Muscle layer of duodenum (tissue), 2 donors: Measurements from ENCODE around the gene SHOC1.
"Not testable (repeated sequence)": the region's sequence is repeated elsewhere in the genome, so short reads cannot be mapped to it uniquely, and the experiment has no call there.

Source experiments
- H3K27ac ChIP-seq: one replicate; pipeline ENCODE4 v1.7.0; 2013; ENCODE audit warnings: mild to moderate bottlenecking, low read length
- H3K27me3 ChIP-seq: one replicate; pipeline ENCODE4 v1.7.0; 2013; ENCODE audit warnings: low read depth, mild to moderate bottlenecking, control low read depth, low read length
- H3K36me3 ChIP-seq, 2 donors: one replicate each; pipeline ENCODE4 v1.7.0; 2013; ENCODE audit warnings: low read length in 2 of 2, control low read depth in 1 of 2, mild to moderate bottlenecking in 1 of 2; ENCODE audit not compliant: insufficient read depth in 2 of 2, control insufficient read depth in 1 of 2
- H3K4me1 ChIP-seq, 2 donors: one replicate each; pipeline ENCODE4 v1.7.0; 2013; ENCODE audit warnings: low read length in 2 of 2, mild to moderate bottlenecking in 2 of 2, control low read depth in 1 of 2, moderate library complexity in 1 of 2; ENCODE audit not compliant: insufficient read depth in 2 of 2, control insufficient read depth in 1 of 2
- H3K4me3 ChIP-seq, 2 donors: one replicate each; pipeline ENCODE4 v1.7.0; 2013; ENCODE audit warnings: low read length in 2 of 2, low read depth in 1 of 2, mild to moderate bottlenecking in 1 of 2
- H3K9me3 ChIP-seq, 2 donors: one replicate each; pipeline ENCODE4 v1.7.0; 2013; ENCODE audit warnings: low read length in 2 of 2, control low read depth in 1 of 2, mild to moderate bottlenecking in 1 of 2; ENCODE audit not compliant: control insufficient read depth in 1 of 2
- donor health status: healthy.

The SHOC1 gene

DNA sequence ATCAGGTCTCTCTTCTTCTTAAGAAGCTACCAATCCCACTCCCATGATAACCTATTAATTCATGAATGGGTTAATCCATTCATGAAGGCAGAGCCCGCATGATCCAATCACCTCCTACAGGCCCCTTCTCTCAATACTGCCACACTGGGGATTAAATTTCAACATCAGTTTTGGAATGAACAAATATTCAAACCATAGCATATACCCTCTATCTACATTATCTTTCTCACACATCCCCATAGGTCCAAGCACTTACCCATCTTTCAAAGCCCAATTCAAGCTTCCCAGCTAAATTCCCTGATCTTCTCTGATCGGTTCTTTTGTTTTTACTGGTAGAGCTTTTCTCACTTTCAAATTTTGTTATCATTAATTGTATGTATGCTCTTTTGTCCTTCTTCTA is 10.5 kb upstream of the SHOC1 start:
- Histone ChIP-seq H3K9me3 (no peaks in the 10 kb centered on the region), H3K4me1 (no peaks in the 10 kb centered on the region), H3K27me3 (no peaks in the 10 kb centered on the region), H3K27ac (no peak overlapping the region), H3K4me3 (no peak overlapping the region), H3K36me3 (no peaks in the 10 kb centered on the region)

DNA sequence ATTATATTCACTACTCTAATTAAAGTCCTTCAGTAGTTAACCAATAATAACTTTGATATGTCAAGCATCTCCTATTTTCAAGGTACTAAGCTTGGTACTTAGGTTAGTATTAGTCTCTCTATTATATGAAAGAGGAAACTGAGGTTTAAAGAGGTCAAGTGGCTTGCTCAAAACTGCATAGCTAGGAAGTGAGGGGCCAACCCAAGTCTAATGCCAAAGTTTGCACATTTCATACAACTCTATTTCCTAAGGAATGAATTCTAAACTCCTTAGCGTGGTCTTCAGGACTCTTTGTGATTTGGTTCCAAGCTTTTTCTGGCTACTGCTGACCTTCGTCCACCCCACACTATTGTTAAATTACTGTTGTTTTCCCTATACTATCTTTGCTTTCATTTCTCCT is 9.9 kb upstream of the SHOC1 start:
- H3K27me3 ChIP-seq, result no peaks in the 10 kb centered on the region
- no peaks in the 10 kb centered on the region for H3K4me1 ChIP-seq
- H3K4me3 ChIP-seq, result no peak overlapping the region
- H3K27ac ChIP-seq, result no peak overlapping the region
- no peaks in the 10 kb centered on the region for H3K9me3 ChIP-seq
- H3K36me3 ChIP-seq, result no peaks in the 10 kb centered on the region

DNA sequence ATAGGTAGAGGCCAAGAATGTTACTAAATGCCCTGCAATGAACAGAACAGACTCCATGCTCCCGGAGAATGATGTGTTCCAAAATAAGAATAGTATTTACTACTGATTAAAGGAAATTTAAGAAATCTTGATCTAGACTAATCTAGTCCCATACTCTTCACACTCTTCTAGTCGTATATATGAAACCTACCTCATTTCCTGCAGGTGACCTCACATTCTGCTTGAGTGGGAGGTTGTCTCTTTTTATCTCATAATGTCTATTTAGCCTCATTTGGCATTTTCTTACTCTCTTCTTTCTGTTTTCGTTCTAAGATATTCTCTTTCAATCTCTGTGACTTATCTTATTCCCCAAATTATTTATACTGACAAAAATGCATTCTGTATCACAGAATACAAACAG is 9.2 kb upstream of the SHOC1 start:
- Histone ChIP-seq H3K4me1 (no peaks in the 10 kb centered on the region), H3K27ac (no peak overlapping the region), H3K36me3 (no peaks in the 10 kb centered on the region), H3K9me3 (no peaks in the 10 kb centered on the region), H3K4me3 (no peak overlapping the region), H3K27me3 (no peaks in the 10 kb centered on the region)

DNA sequence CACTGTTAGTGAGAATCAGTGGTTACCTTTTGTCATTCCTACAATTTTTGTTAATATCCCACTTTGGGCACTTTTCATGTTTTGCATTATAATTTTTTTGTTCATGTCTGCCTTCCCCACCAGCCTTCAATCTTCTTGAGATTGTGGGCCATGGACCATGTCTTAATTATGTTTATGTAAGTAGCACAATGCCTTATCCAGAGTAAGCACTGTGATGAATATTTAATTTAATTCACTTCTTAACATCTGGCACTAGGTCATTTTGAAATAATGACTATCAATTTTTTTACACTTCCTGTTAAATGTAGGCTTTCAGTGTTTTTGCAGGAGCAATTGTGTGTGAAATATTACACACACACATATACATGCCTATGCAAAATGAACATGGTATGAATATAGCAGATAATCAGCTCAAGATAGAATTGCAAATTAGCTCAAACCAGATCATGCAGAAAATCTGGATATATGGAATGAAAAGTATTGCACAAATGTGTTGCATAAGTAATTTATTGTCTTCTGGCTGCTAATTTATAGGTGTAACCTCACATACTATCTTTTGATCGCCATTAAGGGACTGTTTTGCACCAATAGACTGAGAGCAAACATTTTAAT is 5.3 kb upstream of the SHOC1 start:
- Histone ChIP-seq H3K4me3 (no peak overlapping the region), H3K4me1 (no peaks in the 10 kb centered on the region), H3K9me3 (no peaks in the 10 kb centered on the region), H3K36me3 (no peaks in the 10 kb centered on the region), H3K27ac (no peak overlapping the region), H3K27me3 (no peaks in the 10 kb centered on the region)

DNA sequence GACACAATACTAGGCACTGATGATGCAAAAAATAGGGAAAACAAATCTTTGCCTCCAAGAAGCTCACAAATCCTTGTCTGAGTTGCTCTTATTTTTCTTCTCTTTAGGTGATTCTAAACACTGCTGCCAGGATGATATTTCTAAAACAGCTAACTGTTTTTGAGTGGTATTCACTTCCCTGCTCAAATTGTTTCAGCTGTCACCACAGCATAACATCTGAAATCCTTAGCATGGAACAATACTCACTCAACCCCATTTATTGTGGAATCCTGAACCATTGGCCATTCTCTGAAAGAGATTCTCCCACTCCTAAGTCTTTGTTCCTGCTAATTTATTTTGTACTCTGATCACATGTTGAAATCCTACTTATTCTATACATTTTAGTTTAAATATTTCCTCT is 4.8 kb upstream of the SHOC1 start:
- Histone ChIP-seq H3K27ac (no peak overlapping the region), H3K4me3 (no peak overlapping the region), H3K9me3 (no peaks in the 10 kb centered on the region), H3K4me1 (no peaks in the 10 kb centered on the region), H3K27me3 (no peaks in the 10 kb centered on the region), H3K36me3 (no peaks in the 10 kb centered on the region)

DNA sequence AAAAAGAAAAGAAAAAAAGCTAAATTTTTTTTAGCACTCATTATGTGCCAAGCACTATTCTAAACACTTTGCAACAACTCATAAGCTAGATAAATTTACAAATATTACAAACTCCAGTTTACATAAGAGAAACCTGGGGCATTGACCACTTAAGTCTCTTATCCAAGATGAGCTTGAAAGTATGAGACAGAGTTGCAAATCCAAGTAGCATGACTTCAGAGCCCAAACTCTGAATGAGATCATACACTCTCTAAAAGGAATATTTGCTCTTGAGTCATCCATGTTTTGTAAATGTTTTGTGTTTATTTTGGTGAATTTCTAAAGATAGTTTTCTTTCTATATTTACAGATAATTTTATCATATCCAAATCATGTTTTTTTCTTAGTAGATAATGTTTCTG is 4.0 kb upstream of the SHOC1 start:
- Histone ChIP-seq H3K4me1 (no peaks in the 10 kb centered on the region), H3K27ac (no peak overlapping the region), H3K36me3 (no peaks in the 10 kb centered on the region), H3K9me3 (no peaks in the 10 kb centered on the region), H3K27me3 (no peaks in the 10 kb centered on the region), H3K4me3 (no peak overlapping the region)

DNA sequence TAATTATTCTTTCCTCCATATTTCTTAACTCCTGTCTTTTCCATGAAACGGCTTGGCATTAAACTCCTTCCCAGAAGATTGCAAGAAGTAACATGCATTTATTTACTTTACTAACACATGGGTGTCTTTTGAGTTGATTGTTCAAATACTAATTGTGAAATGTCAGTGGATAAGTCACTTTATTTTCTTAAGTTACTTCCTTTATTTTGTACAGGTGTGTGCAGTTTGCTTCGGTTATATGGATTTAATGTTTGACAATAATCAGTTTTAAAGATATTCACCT is 761 bp upstream of the SHOC1 start:
- no peaks in the 10 kb centered on the region for H3K36me3 ChIP-seq
- H3K4me1 ChIP-seq, result no peaks in the 10 kb centered on the region
- no peaks in the 10 kb centered on the region for H3K9me3 ChIP-seq
- H3K27ac ChIP-seq, result no peak overlapping the region
- no peaks in the 10 kb centered on the region for H3K27me3 ChIP-seq
- H3K4me3 ChIP-seq, result peak overlapping the region in 1 of 2 donors; percentile 38

DNA sequence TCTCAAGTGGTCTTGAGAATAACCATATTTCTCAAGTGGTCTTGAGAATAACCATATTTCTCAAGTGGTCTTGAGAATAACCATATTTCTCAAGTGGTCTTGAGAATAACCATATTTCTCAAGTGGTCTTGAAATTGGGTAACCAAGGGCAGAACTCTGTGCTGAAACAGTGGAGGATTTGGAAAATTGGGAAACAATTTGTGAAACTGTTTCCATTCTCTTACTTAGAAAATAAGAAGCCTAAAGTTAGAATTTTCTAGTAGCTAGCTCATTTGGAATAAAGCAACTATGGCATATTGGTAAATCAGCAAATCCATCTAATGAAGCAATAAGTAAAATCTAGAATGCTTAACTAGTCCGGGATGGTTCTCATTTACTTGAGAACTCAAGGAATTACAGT is 2.9 kb downstream of the SHOC1 start:
- H3K4me1 ChIP-seq, H3K4me3 ChIP-seq, H3K36me3 ChIP-seq, H3K9me3 ChIP-seq, H3K27me3 ChIP-seq, H3K27ac ChIP-seq: not testable (repeated sequence)

DNA sequence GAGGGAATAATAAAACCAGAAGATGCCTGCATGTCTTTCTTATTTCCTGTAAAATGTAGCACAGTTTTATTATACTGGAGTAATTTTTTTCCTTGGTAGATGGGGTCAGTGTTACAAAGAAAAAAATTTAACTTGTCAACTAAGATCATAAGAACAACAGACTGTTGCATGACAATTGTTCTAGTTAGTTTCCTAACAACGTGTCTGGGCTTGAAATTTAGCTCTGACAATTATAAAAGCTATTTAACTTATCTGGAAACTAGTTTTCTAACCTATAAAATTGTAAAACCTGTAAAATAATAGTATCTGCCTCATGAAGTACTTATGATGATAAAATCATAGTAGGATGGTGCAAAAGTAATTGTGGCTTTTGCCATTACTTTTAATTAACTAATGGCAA is 4.9 kb downstream of the SHOC1 start:
- no peaks in the 10 kb centered on the region for H3K36me3 ChIP-seq

DNA sequence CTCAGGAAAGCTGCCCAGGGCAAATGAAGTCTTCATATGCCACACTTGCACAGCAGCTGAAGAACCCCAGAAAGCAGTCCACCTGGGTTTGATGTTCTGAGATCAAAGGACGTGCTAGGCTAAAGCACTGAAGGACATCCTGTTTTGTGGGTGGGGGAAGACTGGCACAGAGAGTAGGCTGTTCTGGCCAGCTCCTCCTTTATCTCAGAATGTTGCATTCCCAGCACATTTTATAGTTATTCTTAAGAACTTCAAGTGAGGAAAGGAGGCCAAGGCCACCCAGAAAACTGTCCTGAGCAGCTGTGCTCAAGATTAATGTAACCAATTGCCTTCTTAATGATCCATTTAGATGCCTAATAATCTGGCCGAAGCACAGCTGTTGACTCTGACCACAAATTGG is 10.9 kb downstream of the SHOC1 start:
- Histone ChIP-seq H3K36me3 (no peaks in the 10 kb centered on the region), H3K27me3 (no peaks in the 10 kb centered on the region), H3K9me3 (peaks cover 0 to 6% of the 10 kb centered on the region in 2 donors), H3K4me1 (no peaks in the 10 kb centered on the region), H3K4me3 (no peak overlapping the region), H3K27ac (no peak overlapping the region)

More for the DNA sequence above, 4.9 kb downstream of the SHOC1 start:
- H3K4me3 ChIP-seq, result no peak overlapping the region
- H3K27ac ChIP-seq, result no peak overlapping the region
- H3K9me3 ChIP-seq, result peaks cover 0 to 6% of the 10 kb centered on the region in 2 donors
- H3K4me1 ChIP-seq, result no peaks in the 10 kb centered on the region
- no peaks in the 10 kb centered on the region for H3K27me3 ChIP-seq

DNA sequence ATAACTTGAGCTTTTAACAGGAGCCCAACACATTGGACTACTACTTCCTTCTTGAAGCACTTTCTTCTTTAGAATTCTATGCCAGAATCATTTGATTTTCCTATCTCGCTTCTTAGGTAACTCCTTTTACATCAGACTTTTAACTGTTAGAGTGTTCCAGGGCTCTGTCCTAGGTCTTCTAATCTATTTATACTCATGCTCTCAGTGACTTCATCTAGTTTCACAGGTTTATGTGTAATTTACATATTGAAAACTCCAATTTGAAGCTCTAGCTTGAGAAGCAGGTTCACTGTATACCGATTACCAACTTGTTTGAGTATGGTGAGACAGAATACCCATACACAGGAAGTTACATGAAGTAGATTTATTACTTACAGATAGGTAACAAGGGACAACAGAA is 11.3 kb downstream of the SHOC1 start:
- no peak overlapping the region for H3K27ac ChIP-seq
- H3K27me3 ChIP-seq, result no peaks in the 10 kb centered on the region
- no peaks in the 10 kb centered on the region for H3K4me1 ChIP-seq
- H3K36me3 ChIP-seq, result no peaks in the 10 kb centered on the region
- H3K4me3 ChIP-seq, result no peak overlapping the region
- H3K9me3 ChIP-seq, result peaks cover 0 to 6% of the 10 kb centered on the region in 2 donors

DNA sequence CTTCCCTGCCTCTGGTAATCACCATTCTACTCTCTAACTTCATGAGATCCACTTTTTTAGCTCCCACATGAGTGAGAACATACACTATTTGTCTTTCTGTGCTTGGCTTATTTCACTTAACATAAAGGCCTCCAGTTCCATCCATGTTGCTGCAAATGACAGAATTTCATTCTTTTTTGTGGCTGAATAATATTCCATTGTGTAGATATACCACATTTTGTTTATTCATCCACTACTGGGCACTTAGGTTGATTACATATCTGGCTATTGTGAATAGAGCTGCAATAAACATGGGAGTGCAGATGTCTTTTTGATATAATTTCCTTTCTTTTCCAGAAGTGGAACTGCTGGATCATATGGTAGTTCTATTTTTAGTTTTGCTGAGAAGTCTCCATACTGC is 28.7 kb downstream of the SHOC1 start:
- H3K36me3 ChIP-seq, result no peaks in the 10 kb centered on the region
- H3K4me3 ChIP-seq, result no peak overlapping the region
- H3K27ac ChIP-seq, result no peak overlapping the region
- no peaks in the 10 kb centered on the region for H3K4me1 ChIP-seq
- H3K9me3 ChIP-seq, result peaks cover 0 to 8% of the 10 kb centered on the region in 2 donors
- H3K27me3 ChIP-seq, result no peaks in the 10 kb centered on the region
